HG03280 (cell line): ENCODE data around the gene TTLL12.

Experiments used
- ATAC-seq: cut with Tn5 transposase; IDR thresholded peaks from one replicate; pipeline ENCODE4 v1.9.1; 2021; ENCODE audit warnings: mild to moderate bottlenecking, moderate library complexity; ENCODE audit not compliant: unreplicated experiment

Gene TTLL12

GRCh38 chr22:43174941-43175531, 11.9 kb downstream of the TTLL12 start:
- ATAC-seq, result no peak

DNA sequence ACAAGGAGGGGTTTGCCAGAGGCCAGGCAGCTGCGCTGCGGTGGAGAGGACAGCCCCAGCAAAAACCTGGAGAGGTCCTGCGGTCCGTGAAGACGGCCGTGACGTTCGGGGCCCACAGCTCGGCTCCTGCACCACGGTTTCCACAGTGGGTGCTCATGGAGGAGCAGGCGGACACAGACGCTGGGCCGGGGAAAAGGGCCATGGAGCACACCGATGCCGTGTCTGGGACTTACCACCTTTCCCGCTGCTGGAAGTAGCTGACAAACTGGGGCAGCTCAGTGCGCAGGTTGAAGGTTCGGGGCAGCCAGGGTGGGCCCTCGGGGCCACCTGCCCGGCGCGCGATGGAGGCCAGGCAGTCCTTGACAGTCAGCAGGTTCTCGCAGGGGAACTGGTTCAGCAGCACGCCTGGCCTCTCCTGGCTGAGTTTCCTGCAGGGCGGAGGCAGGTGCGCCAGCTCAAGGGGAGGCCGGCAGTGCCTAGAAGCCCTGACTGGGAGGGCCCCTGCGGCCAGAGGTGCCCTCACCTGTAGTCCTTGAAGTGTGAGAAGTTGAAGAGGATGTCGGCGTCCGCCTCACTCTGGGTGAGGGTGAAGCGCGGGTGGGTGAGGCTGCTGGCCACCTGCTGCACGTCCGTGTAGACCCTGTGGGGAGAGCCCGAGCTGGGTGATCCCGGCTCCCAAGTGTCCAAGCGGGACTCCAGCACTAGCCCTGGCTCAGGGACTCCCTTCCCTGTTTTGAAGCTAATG, 12.8 kb downstream of the TTLL12 start:
- ATAC-seq, result no peak

- ATAC-seq, result no peak
These were observed 13.4 kb downstream of the TTLL12 start for GRCh38 chr22:43173566-43173965.

GRCh38 chr22:43172191-43172590, 14.7 kb downstream of the TTLL12 start:
- ATAC-seq, result no peak

DNA sequence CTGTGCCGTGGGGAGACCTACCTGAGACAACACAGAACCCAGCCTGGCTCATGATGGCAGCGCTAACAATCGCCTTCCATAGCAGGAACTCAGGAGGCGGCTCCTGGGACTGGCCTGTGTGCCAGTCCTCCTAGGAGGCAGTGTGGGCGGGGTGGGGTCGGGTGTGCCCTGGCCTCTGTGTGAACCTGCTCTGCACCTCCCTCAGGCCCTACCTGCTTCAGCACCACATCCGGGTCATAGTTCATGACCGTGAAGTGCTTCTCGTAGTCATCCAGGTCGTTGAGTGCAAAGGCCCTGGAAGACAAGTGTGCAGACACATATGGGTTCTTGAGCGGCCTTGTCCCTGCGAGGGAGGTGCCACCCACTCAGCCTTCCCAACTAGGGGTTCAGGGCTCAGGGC, 15.3 kb downstream of the TTLL12 start:
- ATAC-seq, result no peak

- no peak for ATAC-seq
These were observed 15.9 kb downstream of the TTLL12 start for GRCh38 chr22:43171019-43171491.

- no peak for ATAC-seq
These were observed 16.8 kb downstream of the TTLL12 start for GRCh38 chr22:43170131-43170480.

DNA sequence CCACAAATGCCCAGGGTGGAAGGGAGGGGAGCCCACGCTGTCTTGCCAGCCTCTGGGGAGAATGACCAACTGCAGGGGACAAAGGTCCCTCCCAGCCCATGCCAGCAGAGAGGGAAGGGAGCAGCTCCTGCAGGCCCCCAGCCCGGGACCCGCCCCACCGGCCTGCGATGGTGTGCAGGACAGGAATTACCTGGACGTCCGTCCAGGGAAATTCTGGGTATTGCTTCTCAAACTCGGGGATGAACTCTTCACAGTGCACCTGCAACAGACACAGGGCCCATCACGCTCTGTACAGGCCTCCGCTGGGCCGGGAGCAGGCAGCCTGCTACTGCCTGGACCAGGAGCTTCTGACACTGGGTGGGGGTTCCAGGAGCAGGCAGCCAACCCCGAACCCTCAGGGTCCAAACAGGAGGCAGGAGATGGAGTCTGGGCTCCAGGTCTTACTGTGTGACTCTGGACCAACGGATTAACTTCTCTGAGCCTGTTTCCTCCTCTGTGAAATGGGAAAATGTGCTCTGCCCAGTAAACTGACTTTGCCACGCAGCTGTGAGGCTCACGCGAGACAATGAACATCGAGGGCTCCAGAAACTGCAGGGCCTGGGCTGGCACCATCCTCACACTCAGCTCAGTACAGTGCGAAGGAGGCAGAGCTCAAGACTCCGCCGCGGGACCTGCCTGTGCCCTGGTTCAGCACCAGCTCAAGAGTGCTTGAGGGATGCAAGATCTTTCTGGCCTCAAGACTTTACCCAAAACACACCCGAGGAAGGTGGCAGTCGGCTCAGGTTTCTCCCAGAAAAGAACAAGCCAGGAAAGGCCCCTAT, 17.4 kb downstream of the TTLL12 start:
- no peak for ATAC-seq

GRCh38 chr22:43168471-43169309, 18.2 kb downstream of the TTLL12 start:
- no peak for ATAC-seq

- ATAC-seq, result no peak
These were observed 19.8 kb downstream of the TTLL12 start for GRCh38 chr22:43167001-43167589.

GRCh38 chr22:43166132-43166930, 20.6 kb downstream of the TTLL12 start:
- ATAC-seq, result no peak

DNA sequence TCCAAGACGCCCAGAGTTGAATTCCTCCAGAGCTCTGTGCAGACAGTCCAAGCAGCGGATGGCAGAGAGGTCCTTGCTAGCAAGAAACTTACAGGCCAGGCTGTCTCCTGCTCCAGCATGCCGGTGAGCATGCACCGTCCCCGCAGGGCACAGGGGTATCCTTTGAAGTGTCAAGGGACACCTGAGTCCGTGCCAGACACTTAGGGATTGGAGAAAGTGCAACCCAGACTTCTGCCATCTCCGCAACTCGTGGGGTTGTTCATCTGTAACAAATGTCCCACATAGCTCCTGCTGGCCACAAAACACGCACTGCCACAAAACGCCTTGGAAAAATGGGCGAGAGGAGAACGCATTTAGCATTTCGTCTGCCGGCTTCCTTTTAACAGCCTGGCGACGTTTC, 22.3 kb downstream of the TTLL12 start:
- no peak for ATAC-seq

- ATAC-seq, result no peak
These were observed 23.6 kb downstream of the TTLL12 start for GRCh38 chr22:43163241-43163795.

GRCh38 chr22:43162412-43163150, 24.4 kb downstream of the TTLL12 start:
- ATAC-seq, result no peak

DNA sequence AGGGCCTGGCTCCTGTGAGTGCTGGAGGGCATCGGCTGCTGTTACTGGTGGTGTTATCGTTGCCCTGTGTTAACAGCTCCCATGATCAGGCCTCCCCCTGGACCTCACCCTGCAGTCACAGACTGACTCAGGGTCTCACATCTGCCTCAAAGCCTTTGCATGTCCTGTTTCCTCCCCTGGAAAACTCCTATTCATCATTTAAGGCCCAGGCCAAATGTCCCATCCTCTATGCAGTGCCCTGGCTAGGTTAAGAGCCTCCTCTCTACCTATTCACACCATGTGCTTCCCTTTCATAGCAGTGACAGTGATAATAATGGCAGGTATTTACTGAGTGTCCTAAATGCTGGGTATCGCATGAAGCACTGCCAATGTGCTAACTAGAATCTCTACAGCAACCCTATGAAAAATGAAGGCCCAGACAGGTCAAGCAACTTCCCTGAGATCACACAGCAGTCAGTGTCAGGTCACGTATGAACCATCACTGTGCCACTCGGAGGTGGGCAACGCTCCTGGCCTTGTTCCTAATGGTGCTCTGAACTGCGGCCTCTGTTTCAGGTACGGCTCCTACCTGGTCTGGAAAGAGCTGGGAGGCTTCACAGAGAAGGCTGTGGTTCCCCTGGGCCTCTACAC, 26.3 kb downstream of the TTLL12 start:
- no peak for ATAC-seq

- no peak for ATAC-seq
These were observed 27.3 kb downstream of the TTLL12 start for GRCh38 chr22:43159484-43160178.

DNA sequence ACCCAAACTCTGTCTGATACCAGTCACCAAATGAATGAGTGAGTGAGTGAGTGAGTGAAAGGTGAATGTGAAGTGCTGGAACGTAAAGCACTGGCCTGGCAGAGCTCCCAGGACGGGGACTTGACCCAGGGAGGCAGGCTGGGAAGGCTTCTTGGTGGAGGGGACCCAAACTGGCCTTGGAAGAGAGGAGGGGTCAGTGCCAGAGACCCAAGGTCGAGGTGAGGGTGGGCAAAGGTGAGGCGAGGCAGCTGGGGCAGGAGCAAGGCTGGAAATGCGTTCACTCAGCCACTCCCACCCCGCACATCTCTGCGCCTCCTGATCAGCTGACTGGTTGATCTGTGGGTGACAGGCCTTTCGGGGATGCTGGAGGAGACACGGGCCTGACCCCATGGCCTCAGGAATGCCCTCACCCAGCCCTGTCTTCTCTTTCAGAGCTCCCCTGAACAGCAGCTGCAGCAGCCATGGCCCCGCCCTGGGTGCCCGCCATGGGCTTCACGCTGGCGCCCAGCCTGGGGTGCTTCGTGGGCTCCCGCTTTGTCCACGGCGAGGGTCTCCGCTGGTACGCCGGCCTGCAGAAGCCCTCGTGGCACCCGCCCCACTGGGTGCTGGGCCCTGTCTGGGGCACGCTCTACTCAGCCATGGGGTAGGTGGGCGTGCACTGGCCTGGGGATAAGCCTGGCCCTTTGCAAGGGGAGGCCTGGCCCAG, 28.0 kb downstream of the TTLL12 start:
- no peak for ATAC-seq
